H1 (cell line): ENCODE results near the gene MSL1.

Experiments
- CHD7 ChIP-seq: fragments of 300-600 bp; sonication (generic); IDR thresholded peaks from 2 replicates; pipeline ENCODE4 v1.7.1; 2012; ENCODE audit warnings: low read length, moderate library complexity, mild to moderate bottlenecking, inconsistent platforms; ENCODE audit not compliant: insufficient replicate concordance
- CTCF ChIP-seq, 3 experiments: IDR thresholded peaks; 1 replicate in 2 of 3; 2 replicates in 1 of 3; pipeline versions ENCODE4 v1.5.1 to v1.6.1; 2011; ENCODE audit warnings: low read length in 3 of 3, mild to moderate bottlenecking in 3 of 3, inconsistent platforms in 2 of 3, low read depth in 1 of 3, moderate library complexity in 1 of 3; ENCODE audit not compliant: insufficient read depth in 1 of 3; ENCODE audit errors: control extremely low read depth in 1 of 3
- HDAC6 ChIP-seq: IDR thresholded peaks from one replicate; pipeline ENCODE4 v1.7.1; 2012; ENCODE audit warnings: low read depth, mild to moderate bottlenecking, inconsistent platforms, low read length, moderate library complexity
- KDM5A ChIP-seq: fragments of 200-600 bp; IDR thresholded peaks from 2 replicates; pipeline ENCODE4 v1.7.1; 2012; ENCODE audit warnings: mild to moderate bottlenecking, low read length, inconsistent platforms, mixed read lengths
- NANOG ChIP-seq: IDR thresholded peaks from 2 replicates; pipeline ENCODE4 v1.6.1; 2011; ENCODE audit warnings: low read length, low read depth, mild to moderate bottlenecking, inconsistent platforms; ENCODE audit not compliant: insufficient read depth, poor library complexity, severe bottlenecking
- POLR2AphosphoS5 ChIP-seq: IDR thresholded peaks from 2 replicates; pipeline ENCODE4 v1.6.1; 2011; ENCODE audit warnings: low read depth, low read length
- TCF12 ChIP-seq: IDR thresholded peaks from 2 replicates; pipeline ENCODE4 v1.6.1; 2011; ENCODE audit warnings: low read depth, mild to moderate bottlenecking, low read length

- TF ChIP-seq NANOG, result no peak
- TF ChIP-seq CHD7, result no peak
- TF ChIP-seq CTCF (IDR thresholded peaks at IDR 0.05; ENCODE audit: control extremely low read depth in 1 of 3, insufficient read depth in 1 of 3, low read depth in 1 of 3, low read length in 3 of 3), result no peak
- TF ChIP-seq KDM5A, result no peak
- no peak for TF ChIP-seq POLR2AphosphoS5
- no peak for TF ChIP-seq TCF12
- TF ChIP-seq HDAC6, result no peak
Measured at GRCh38 chr17:40129498-40129897, 7.7 kb downstream of the MSL1 start.
